RWPE2 (cell line): ENCODE measurements around the gene RNF17.

Source experiments
- ATAC-seq: fragments of 200-7000 bp; cut with Tn5 transposase; 3 replicates; pipeline ENCODE4 v1.9.1; 2021; ENCODE audit warnings: low read depth
- DNase-seq: peaks from one replicate; pipeline ENCODE4 v3.0.0-alpha.2; 2020; ENCODE audit warnings: low spot score
- H3K27ac ChIP-seq: fragments of 450-650 bp; 2 replicates; pipeline ENCODE4 v1.5.1; 2017; ENCODE audit warnings: mild to moderate bottlenecking; ENCODE audit not compliant: poor library complexity, severe bottlenecking
- H3K27me3 ChIP-seq: fragments of 250-450 bp; sonication (Bioruptor Pico); 2 replicates; pipeline ENCODE4 v1.5.1; 2021; ENCODE audit warnings: mild to moderate bottlenecking, moderate library complexity; ENCODE audit not compliant: insufficient read depth, poor library complexity, severe bottlenecking
- H3K36me3 ChIP-seq: fragments of 250-450 bp; sonication (Bioruptor Pico); 2 replicates; pipeline ENCODE4 v1.5.1; 2020; ENCODE audit warnings: low read depth, mild to moderate bottlenecking, moderate library complexity
- H3K4me1 ChIP-seq: fragments of 250-450 bp; sonication (Bioruptor Pico); 2 replicates; pipeline ENCODE4 v1.5.1; 2021; ENCODE audit warnings: mild to moderate bottlenecking, moderate library complexity; ENCODE audit not compliant: insufficient read depth, poor library complexity, severe bottlenecking
- H3K4me3 ChIP-seq: fragments of 250-450 bp; sonication (Bioruptor Pico); 2 replicates; pipeline ENCODE4 v1.5.1; 2021; ENCODE audit warnings: mild to moderate bottlenecking, moderate library complexity; ENCODE audit not compliant: severe bottlenecking
- H3K9me3 ChIP-seq: fragments of 250-450 bp; sonication (Bioruptor Pico); 2 replicates; pipeline ENCODE4 v1.5.1; 2021; ENCODE audit warnings: mild to moderate bottlenecking, moderate library complexity; ENCODE audit not compliant: severe bottlenecking
- TF ChIP-seq, protein P1 (sequence below): fragments of 450-650 bp; IDR thresholded peaks from one replicate; pipeline ENCODE4 v1.5.1; 2017; ENCODE audit warnings: mild to moderate bottlenecking, moderate library complexity; ENCODE audit not compliant: poor library complexity, severe bottlenecking

Gene RNF17

DNA sequence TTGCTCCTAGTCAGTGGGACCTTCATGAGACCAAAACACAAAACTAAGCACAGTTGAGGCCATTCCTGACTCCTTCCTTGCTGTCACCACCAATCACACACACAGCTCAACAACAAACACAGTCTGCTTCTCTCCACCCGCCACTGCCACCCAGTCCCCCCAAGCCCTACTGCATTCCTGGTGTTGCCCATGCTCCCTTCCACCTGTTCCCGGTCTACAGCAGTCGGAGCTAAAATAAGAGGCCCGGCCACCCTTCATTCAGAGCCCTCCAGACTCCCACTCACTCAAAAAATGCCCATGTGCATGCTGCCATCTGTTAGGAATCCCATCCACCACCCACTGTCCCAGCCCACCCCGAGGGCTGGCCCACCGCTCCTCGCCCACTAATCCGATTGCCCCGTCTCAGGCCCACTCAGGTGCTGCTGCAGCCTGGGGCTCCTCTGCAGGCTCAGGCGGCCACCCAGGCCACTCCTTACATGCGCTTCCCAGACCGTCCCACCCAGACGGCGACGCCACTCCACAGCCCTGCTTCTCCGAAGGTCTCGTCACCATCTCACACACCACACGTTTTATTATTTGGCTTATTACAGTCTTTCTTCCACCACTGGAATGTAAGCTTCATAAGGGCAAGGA, 127.6 kb downstream of the RNF17 start:
- DNase-seq (no peak), ATAC-seq (no peak)
- H3K27me3 ChIP-seq, result no peaks in the 10 kb centered on the region
- H3K4me3 ChIP-seq, result no peak overlapping the region
- TF ChIP-seq, protein P1, sequence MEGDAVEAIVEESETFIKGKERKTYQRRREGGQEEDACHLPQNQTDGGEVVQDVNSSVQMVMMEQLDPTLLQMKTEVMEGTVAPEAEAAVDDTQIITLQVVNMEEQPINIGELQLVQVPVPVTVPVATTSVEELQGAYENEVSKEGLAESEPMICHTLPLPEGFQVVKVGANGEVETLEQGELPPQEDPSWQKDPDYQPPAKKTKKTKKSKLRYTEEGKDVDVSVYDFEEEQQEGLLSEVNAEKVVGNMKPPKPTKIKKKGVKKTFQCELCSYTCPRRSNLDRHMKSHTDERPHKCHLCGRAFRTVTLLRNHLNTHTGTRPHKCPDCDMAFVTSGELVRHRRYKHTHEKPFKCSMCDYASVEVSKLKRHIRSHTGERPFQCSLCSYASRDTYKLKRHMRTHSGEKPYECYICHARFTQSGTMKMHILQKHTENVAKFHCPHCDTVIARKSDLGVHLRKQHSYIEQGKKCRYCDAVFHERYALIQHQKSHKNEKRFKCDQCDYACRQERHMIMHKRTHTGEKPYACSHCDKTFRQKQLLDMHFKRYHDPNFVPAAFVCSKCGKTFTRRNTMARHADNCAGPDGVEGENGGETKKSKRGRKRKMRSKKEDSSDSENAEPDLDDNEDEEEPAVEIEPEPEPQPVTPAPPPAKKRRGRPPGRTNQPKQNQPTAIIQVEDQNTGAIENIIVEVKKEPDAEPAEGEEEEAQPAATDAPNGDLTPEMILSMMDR, result no peak
- H3K4me1 ChIP-seq, result no peaks in the 10 kb centered on the region
- H3K36me3 ChIP-seq, result peaks cover 41% of the 10 kb centered on the region
- H3K27ac ChIP-seq, result no peak overlapping the region
- no peaks in the 10 kb centered on the region for H3K9me3 ChIP-seq

DNA sequence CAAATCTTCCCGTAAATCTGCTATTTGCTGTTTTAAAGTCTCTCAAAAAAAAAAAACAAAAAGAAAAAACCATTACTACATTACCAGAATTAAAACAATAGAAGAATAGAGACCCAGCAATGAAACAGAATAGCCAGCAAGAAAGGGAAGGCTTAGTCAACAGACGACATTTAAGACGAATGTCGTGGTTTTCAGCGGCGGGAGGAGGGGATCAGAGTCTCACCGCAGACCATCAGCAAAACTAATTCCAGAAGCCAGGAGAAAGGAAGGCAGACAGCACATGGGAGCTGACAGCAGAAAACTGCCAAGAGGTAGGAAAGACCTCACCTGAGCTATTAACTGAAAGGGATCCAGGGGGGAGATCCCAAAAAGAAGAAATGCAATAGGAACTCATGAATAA, 128.9 kb downstream of the RNF17 start:
- TF ChIP-seq, protein P1, result no peak
- Histone ChIP-seq H3K36me3 (peaks cover 49% of the 10 kb centered on the region), H3K9me3 (no peaks in the 10 kb centered on the region), H3K27me3 (no peaks in the 10 kb centered on the region), H3K4me1 (no peaks in the 10 kb centered on the region), H3K27ac (no peak overlapping the region), H3K4me3 (no peak overlapping the region)
- ATAC-seq (no peak), DNase-seq (no peak)

DNA sequence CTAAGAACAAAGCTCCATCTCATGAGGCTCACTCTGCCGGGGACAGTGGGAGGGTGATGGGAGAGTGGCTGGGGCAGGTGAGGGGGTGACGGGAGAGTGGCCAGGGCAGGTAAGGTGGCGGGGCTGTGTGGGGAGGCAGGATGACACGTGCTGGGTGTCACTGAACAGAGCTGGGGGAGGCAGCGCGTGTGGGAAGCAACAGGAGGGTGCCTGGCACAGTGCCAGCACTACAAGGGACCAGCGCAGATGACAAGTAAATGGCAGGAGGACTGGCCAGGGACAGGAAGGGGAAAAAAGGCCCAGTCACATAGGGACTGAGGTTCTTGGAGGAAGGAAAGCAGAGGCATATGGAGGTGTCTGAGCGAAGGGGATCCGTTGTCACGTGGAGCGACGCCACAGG, 129.9 kb downstream of the RNF17 start:
- H3K9me3 ChIP-seq, result no peaks in the 10 kb centered on the region

DNA sequence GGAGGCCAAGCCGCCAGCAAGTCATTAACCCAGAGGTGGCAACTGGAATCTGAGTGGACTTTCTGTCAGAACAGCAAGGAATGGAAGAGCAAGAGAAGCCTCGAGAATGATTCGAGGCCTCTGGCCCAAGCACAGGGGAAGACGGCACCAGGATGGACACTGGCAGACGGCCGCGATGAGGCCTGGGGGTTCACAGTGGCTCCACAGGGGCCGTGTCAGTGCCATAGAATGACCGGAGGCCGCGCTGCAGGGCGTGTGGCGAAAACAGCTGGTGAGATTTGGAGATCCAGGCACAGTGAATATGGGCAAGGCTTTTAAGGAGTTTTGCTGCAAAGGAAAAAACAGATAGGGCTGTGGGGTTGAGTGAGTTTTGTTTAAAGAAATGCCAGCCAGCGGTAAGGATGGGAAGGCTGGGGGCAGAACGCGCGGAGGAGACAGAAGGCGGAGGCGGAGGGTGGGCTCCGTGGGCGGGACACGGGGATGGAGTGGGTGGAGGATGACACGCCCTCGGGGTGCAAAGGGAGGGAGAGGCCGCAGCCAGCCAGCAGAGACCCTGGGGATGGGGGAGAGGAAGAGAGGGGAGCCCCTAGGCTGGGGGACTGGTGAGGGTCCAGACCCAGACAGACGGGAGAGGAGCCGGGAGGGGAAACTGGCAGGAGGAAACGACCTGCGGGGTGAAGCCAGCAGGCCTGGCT, 130.5 kb downstream of the RNF17 start:
- H3K36me3 ChIP-seq, result peaks cover 49% of the 10 kb centered on the region
- H3K9me3 ChIP-seq, result no peaks in the 10 kb centered on the region
- H3K27ac ChIP-seq, result no peak overlapping the region
- H3K4me3 ChIP-seq, result no peak overlapping the region
- DNase-seq, result peak; percentile 44
- no peaks in the 10 kb centered on the region for H3K4me1 ChIP-seq
- H3K27me3 ChIP-seq, result no peaks in the 10 kb centered on the region
- ATAC-seq, result no peak
- TF ChIP-seq, protein P1, result no peak

More for the DNA sequence above, 129.9 kb downstream of the RNF17 start:
- H3K4me1 ChIP-seq, result no peaks in the 10 kb centered on the region
- DNase-seq (no peak), ATAC-seq (no peak)
- H3K27ac ChIP-seq, result no peak overlapping the region
- peaks cover 49% of the 10 kb centered on the region for H3K36me3 ChIP-seq
- TF ChIP-seq, protein P1, result no peak
- H3K27me3 ChIP-seq, result no peaks in the 10 kb centered on the region
- no peak overlapping the region for H3K4me3 ChIP-seq

DNA sequence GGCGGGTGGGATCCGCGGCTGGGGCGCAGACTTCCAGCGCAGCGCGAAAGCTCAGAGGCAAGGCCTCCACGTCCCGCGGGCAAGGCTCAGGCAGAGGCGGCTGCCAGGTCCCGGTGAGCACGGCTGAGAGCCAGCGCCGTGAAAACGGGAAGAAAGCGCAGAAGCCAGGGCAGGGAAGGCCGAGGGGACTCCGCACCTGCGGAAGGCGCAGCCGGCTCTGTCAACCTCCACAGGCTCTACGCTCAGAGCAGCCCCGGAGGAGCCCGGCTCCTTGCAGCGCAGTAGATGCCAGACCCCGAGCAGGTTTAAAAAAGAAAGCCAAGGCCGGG, 131.0 kb downstream of the RNF17 start:
- Histone ChIP-seq H3K27me3 (no peaks in the 10 kb centered on the region), H3K9me3 (no peaks in the 10 kb centered on the region), H3K36me3 (peaks cover 51% of the 10 kb centered on the region), H3K27ac (no peak overlapping the region), H3K4me1 (no peaks in the 10 kb centered on the region), H3K4me3 (no peak overlapping the region)
- no peak for DNase-seq
- TF ChIP-seq, protein P1, result no peak
- ATAC-seq, result no peak
